ENCODE results near the gene BUD31. TPM values are rescaled to one million over a fixed set of nuclear protein-coding genes. Genes with fewer than 3 reads are reported as not detected.
"Not testable (repeated sequence)": the region's sequence is repeated elsewhere in the genome, so short reads cannot be mapped to it uniquely, and the experiment has no call there.

Gene BUD31
- total RNA-seq, 1 donor from 2014 or later = 127 TPM

GRCh38 chr7:99380032-99380822, 28.5 kb upstream of the BUD31 start:
- peak; percentile 74 for DNase-seq (ENCODE audit: low spot score)

- no peak for DNase-seq (ENCODE audit: low spot score)
These were observed 27.7 kb upstream of the BUD31 start for GRCh38 chr7:99380823-99381663.

GRCh38 chr7:99381664-99382075, 27.1 kb upstream of the BUD31 start:
- DNase-seq (ENCODE audit: low spot score) = no peak

- no peak for DNase-seq (ENCODE audit: low spot score)
These were observed 25.6 kb upstream of the BUD31 start for GRCh38 chr7:99383203-99383602.

DNA sequence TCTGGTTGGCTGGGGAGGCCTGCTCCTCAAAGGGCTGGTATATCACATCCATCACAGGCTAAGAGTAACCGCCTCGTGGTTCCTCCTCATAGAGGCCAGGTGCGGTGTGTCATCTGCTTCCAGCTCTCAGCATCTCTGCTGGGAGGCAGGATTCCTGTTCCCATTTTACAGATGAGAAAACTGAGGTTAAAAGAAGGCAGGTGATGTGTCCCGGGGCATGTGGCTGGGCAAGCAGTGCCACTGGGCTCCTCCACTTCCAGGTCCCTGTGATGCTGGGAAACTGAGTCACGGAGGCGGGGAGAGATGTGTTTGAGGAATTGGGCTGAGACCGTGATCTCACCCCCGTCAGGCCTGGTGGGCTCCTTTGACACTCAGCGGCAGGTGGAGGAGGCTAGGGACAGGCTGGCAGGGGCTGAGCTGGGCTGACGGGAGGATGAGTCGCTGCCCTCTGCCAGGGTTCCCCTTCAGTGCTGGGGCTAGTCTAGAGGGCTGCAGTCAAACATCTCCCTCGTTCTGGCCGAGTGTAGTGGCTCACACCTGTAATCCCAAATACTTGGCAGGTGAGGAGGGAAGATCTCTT, 24.9 kb upstream of the BUD31 start:
- DNase-seq (ENCODE audit: low spot score) = no peak

GRCh38 chr7:99384523-99384922, 24.2 kb upstream of the BUD31 start:
- DNase-seq (ENCODE audit: low spot score) = no peak

GRCh38 chr7:99385564-99385963, 23.2 kb upstream of the BUD31 start:
- no peak for DNase-seq (ENCODE audit: low spot score)

GRCh38 chr7:99386584-99387238, 22.1 kb upstream of the BUD31 start:
- DNase-seq (ENCODE audit: low spot score) = no peak

DNA sequence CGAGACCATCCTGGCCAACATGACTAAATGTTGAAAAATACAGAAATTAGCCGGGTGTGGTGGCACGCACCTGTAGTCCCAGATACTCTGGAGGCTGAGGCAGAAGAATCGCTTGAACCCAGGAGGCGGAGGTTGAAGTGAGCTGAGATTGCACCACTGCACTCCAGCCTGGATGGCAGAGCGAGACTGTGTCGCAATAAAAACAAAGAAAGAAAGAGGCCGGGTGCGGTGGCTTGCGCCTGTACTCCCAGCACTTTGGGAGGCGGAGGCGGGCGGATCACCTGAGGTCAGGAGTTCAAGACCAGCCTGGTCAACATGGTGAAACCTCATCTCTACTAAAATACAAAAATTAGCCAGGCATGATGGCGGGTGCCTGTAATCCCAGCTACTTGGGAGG, 21.5 kb upstream of the BUD31 start:
- not testable (repeated sequence) for DNase-seq (ENCODE audit: low spot score)

DNA sequence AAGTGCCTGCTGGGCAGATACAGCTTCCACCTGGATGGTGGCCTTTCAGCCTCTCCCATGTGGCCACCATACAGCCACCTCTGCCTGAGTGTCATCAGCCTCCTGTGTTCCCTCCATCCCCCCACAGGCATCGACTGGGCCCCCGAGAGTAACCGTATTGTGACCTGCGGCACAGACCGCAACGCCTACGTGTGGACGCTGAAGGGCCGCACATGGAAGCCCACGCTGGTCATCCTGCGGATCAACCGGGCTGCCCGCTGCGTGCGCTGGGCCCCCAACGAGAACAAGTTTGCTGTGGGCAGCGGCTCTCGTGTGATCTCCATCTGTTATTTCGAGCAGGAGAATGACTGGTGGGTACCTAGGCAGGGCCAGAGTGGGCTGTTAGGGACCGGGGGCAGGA, 20.9 kb upstream of the BUD31 start:
- DNase-seq (ENCODE audit: low spot score) = no peak

- no peak for DNase-seq (ENCODE audit: low spot score)
These were observed 19.0 kb upstream of the BUD31 start for GRCh38 chr7:99389772-99390171.

GRCh38 chr7:99390941-99391602, 17.7 kb upstream of the BUD31 start:
- DNase-seq (ENCODE audit: low spot score) = no peak

- no peak for DNase-seq (ENCODE audit: low spot score)
These were observed 16.7 kb upstream of the BUD31 start for GRCh38 chr7:99392046-99392445.

DNA sequence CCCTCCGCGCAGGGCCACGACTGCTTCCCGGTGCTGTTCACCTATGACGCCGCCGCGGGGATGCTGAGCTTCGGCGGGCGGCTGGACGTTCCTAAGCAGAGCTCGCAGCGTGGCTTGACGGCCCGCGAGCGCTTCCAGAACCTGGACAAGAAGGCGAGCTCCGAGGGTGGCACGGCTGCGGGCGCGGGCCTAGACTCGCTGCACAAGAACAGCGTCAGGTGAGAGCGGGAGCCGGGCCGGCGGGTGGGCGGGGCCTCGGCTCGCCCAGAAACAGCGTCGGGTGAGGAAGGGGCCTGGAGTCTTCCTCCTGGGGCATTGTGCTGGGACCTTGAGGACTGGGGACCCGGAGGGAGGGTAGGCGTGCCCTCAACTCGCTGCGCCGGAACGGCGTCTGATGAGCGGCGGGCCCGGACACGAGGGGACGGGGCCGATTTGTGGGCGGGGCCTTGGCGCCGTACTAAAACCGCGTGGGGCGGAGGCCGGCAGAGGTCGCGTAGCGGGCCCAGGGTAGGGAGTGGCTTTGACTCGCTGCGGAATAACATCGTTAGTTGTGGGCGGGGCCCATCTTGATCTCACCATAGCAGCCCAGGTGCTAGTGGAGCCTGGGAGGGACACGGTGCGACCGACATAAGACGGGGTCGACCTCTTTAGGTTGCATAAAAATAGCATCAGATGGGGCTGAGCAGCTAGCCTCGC, 16.0 kb upstream of the BUD31 start:
- DNase-seq (ENCODE audit: low spot score) = peak; percentile 70

GRCh38 chr7:99393355-99394187, 15.2 kb upstream of the BUD31 start:
- peak; percentile 35 for DNase-seq (ENCODE audit: low spot score)

GRCh38 chr7:99394188-99394502, 14.6 kb upstream of the BUD31 start:
- no peak for DNase-seq (ENCODE audit: low spot score)

- no peak for DNase-seq (ENCODE audit: low spot score)
These were observed 13.0 kb upstream of the BUD31 start for GRCh38 chr7:99395616-99396327.

DNA sequence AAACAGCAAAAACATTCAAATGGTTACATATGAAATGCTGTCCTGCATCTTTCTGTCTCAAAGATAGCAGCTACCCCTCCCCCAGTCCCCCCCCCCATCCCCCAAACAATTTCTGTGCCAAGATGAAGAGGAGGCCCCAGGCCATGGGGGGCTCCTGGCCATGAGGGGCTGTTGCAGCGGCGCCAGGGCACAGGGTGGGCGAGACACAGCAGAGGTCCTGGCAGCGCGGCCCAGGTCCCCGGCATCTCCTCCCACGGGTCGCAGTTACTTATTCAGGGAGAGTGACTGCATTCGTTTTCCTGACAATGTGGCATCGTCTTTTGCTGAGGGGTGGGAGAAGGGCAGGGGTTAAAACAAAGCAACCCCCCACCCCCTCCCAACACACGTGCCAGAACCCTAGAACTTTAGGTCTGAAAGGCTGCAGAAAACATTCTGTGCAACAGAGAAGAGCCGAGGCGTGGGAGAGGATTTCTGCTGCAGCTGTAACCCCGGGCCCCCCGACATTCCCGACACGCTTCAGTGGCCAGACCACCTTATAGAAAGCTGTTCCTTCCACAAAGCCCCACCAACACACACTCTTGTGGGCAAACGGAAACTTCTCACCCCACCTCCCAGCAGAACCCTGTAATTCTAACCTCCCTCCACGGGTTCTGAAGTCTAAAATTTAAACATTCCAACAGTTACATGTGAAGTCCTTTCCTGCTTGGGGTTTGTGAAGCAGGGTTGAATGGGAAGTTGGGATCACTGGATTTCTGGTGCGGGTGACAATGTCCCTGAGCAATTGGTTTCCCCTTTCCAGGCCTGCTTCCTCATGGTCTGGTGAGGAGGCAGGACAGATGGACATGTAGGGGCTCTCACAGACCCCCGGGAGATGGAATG, 12.1 kb upstream of the BUD31 start:
- DNase-seq (ENCODE audit: low spot score) = no peak

All from umbilical cord (tissue), 2 donors.